ENCODE measurements around the gene FNIP2. TPM values are rescaled to one million over a fixed set of nuclear protein-coding genes. Genes with fewer than 3 reads are reported as not detected.
"Not testable (repeated sequence)": the region's sequence is repeated elsewhere in the genome, so short reads cannot be mapped to it uniquely, and the experiment has no call there.

FNIP2 gene
- total and polyA plus RNA-seq, 12 donors, result 8.5 to 89.7 (median 47.0) TPM

DNA sequence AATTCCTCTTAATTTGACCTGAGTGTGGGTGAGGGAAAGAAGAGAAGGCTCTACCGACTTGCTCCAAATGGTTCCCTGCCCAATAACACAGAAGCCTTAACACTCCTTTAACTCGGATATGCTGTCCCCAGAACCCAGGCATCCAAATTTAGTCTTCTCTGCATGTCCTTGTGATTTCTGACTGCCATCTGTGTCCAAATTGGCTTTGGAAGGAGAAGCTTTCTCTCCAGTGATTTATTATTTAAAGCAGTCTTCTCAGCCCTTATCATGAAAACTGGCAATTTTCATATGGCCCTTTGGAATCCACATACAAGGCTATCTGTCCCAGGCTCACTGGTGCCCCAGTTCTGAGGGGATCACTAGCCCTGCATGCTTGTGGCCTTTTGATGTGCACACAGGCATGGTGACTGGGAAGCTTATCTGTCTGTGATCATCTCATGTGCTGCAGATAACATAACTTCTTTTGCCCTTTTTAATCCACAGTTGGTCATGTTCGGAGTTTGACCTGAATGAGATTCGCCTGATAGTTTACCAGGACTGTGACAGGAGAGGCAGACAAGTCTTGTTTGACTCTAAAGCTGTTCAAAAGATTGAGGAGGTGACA is 56.7 kb downstream of the FNIP2 start:
- WGBS, 2 donors, result 45 to 56% methylated on average over 4 of the region's 4 CpGs
- Histone ChIP-seq H3K4me1 (peaks cover 28 to 82% (median 68%) of the 10 kb centered on the region in 9 donors), H3K4me3 (peak overlapping the region in 1 of 10 donors; percentile 0)

DNA sequence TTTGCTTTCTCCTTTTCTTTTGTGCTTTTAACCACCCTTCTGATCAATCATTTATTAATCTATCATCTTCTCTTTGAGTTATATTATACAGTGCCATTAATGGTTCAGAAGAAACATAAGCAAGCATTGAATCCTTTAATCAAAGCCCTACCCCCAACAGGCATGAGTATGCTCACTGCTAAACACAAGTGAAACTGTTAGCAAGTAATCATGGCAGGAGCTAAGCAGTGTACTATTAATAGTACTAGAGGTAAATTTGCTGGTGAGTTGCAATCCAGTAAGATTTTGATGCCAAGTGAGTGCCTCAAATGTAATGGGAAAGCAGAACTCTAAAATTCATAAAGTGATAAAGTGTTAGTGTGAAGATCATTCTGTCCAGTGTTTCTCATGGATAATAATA is 57.2 kb downstream of the FNIP2 start:
- Histone ChIP-seq H3K4me1 (peaks cover 27 to 76% (median 63%) of the 10 kb centered on the region in 9 donors), H3K36me3 (peaks cover 0 to 25% (median 0%) of the 10 kb centered on the region in 9 donors), H3K27ac (peak overlapping the region; percentile 40 to 83 (median 68)), H3K27me3 (no peaks in the 10 kb centered on the region), H3K9me3 (no peaks in the 10 kb centered on the region), H3K4me3 (no peak overlapping the region)
- TF ChIP-seq, protein P1, sequence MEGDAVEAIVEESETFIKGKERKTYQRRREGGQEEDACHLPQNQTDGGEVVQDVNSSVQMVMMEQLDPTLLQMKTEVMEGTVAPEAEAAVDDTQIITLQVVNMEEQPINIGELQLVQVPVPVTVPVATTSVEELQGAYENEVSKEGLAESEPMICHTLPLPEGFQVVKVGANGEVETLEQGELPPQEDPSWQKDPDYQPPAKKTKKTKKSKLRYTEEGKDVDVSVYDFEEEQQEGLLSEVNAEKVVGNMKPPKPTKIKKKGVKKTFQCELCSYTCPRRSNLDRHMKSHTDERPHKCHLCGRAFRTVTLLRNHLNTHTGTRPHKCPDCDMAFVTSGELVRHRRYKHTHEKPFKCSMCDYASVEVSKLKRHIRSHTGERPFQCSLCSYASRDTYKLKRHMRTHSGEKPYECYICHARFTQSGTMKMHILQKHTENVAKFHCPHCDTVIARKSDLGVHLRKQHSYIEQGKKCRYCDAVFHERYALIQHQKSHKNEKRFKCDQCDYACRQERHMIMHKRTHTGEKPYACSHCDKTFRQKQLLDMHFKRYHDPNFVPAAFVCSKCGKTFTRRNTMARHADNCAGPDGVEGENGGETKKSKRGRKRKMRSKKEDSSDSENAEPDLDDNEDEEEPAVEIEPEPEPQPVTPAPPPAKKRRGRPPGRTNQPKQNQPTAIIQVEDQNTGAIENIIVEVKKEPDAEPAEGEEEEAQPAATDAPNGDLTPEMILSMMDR (IDR thresholded peaks at IDR 0.05), result no peak
- intact Hi-C loops (cut with DNase I), result loop anchor here in 3 of 10 donors (1.0 to 10.0 kb wide), 3 partner anchors 15 to 54 kb away; no protein-coding TSS in a partner anchor
- no peak for DNase-seq
- peak; percentile 30 to 79 (median 55) for ATAC-seq

More for the DNA sequence above, 56.7 kb downstream of the FNIP2 start:
- DNase-seq (no peak), ATAC-seq (peak in 4 of 8 donors; percentile 2 to 28 (median 2))
- TF ChIP-seq, protein P1 (IDR thresholded peaks at IDR 0.05), result no peak
- Histone ChIP-seq H3K27me3 (no peaks in the 10 kb centered on the region), H3K27ac (peak overlapping the region; percentile 40 to 83 (median 68)), H3K36me3 (peaks cover 0 to 20% (median 0%) of the 10 kb centered on the region in 9 donors), H3K9me3 (no peaks in the 10 kb centered on the region)
- intact Hi-C loops (cut with DNase I), result loop anchor here in 4 of 10 donors (1.0 to 10.0 kb wide), 4 partner anchors 15 to 53 kb away; no protein-coding TSS in a partner anchor

DNA sequence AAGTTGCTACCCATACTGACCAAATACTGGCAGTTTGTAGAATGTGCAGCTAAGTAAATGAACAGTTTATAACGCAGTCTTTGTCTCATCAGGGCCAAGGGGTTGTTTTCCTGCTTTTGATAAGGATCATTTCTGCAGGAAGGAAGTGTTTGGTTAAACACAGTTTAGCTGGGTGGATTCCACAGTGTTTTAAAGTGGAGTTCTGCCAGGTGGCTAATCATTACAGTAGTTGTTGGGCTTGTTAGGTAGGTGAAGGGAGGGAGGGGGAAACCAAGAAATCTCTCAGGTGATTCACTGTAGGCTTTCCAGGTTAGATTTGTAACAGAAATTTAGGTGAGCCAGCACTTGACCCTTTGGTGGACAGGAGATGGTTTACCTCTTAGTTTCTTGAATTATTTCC is 58.1 kb downstream of the FNIP2 start:
- ATAC-seq (peak in 5 of 8 donors; percentile 3 to 24 (median 11)), DNase-seq (no peak)
- Histone ChIP-seq H3K4me1 (peaks cover 20 to 68% (median 54%) of the 10 kb centered on the region in 9 donors), H3K27ac (peak overlapping the region in 9 of 10 donors; percentile 9 to 83 (median 69)), H3K36me3 (peaks cover 0 to 34% (median 4%) of the 10 kb centered on the region in 9 donors), H3K9me3 (no peaks in the 10 kb centered on the region), H3K4me3 (no peak overlapping the region), H3K27me3 (no peaks in the 10 kb centered on the region)
- WGBS, 2 donors, result 48 to 51% methylated on average over 1 of the region's 1 CpG
- TF ChIP-seq, protein P1 (IDR thresholded peaks at IDR 0.05), result no peak
- intact Hi-C loops (cut with DNase I), result loop anchor here in 3 of 10 donors (1.0 to 10.0 kb wide), 3 partner anchors 14 to 55 kb away; no protein-coding TSS in a partner anchor

DNA sequence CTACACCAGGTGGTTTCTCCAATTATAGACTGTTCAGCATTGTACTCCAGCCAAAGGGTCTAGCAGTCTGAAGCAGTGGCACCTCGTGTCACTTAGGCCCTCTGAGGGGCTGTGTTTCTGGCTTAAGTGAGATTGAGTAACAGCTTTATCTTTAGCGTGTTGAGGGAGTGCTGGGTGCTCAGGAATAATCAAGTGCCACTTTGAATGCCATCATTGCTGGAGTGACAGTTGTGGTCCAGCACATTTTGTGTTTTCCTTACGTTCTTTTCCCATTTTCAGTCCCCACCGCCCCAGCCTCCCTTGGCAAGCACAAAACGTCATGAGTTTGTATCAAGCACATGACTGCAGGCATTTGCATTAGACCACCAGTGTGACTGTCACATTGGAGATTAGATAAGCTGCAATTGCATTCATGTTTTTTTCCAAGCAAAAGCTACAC is 58.7 kb downstream of the FNIP2 start:
- intact Hi-C loops (cut with DNase I), result loop anchor here in 2 of 10 donors (5.0 to 10.0 kb wide), 2 partner anchors 53 to 55 kb away; no protein-coding TSS in a partner anchor
- DNase-seq (no peak), ATAC-seq (peak in 6 of 8 donors; percentile 13 to 81 (median 34))
- TF ChIP-seq, protein P1 (IDR thresholded peaks at IDR 0.05), result no peak
- peak overlapping the region in 9 of 10 donors; percentile 9 to 83 (median 69) for H3K27ac ChIP-seq
- no peaks in the 10 kb centered on the region for H3K9me3 ChIP-seq
- WGBS, 2 donors, result 28 to 53% methylated on average over 5 of the region's 5 CpGs
- peaks cover 20 to 62% (median 49%) of the 10 kb centered on the region in 9 donors for H3K4me1 ChIP-seq
- no peak overlapping the region for H3K4me3 ChIP-seq
- H3K27me3 ChIP-seq, result no peaks in the 10 kb centered on the region
- H3K36me3 ChIP-seq, result peaks cover 0 to 40% (median 8%) of the 10 kb centered on the region in 9 donors

DNA sequence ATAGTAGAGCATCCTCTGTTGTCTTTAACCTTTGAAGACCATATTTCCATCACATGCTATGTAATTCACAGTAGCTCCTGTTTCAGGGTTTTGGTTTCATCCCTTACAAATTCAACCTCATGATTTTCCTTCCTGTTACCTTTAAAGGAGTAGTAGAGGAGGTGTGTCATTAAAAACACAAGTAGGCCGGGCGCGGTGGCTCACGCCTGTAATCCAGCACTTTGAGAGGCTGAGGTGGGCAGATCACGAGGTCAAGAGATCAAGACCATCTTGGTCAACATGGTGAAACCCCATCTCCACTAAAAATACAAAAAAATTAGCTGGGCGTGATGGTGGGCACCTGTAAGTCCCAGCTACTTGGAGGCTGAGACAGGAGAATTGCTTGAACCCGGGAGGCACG is 59.3 kb downstream of the FNIP2 start:
- not testable (repeated sequence) for H3K4me3 ChIP-seq, H3K9me3 ChIP-seq, DNase-seq, H3K27me3 ChIP-seq, ATAC-seq
- intact Hi-C loops (cut with DNase I), result loop anchor here in 2 of 10 donors (5.0 to 10.0 kb wide), 2 partner anchors 53 to 56 kb away; no protein-coding TSS in a partner anchor
- H3K36me3 ChIP-seq, result peaks cover 0 to 46% (median 8%) of the 10 kb centered on the region in 9 donors
- peaks cover 20 to 59% (median 49%) of the 10 kb centered on the region in 9 donors for H3K4me1 ChIP-seq
- H3K27ac ChIP-seq, result peak overlapping the region in 5 of 10 donors; percentile 68 to 83 (median 71)
- WGBS, 2 donors, result 87 to 91% methylated on average over 8 of the region's 8 CpGs

Data from heart right ventricle (tissue), 16 donors.